IMR-90 (cell line): ENCODE results near the gene SLC12A8. TPM values are rescaled to one million over a fixed set of nuclear protein-coding genes. Genes with fewer than 3 reads are reported as not detected.

ENCODE experiments used
- ATAC-seq: fragments of 200-7000 bp; cut with Tn5 transposase; 2 replicates; pipeline ENCODE4 v1.9.1; 2020; ENCODE audit warnings: low read depth, mild to moderate bottlenecking, moderate library complexity
- BruUV-seq: library from RNA; stranded (reverse); fragments of 400-500 nt; replicated peaks from 2 replicates; lab custom pipeline; 2021; lab: Mats Ljungman, UMichigan
- CTCF ChIA-PET: fragments of 300-600 bp; formaldehyde crosslinking; extraction: SDS; loops from one replicate; lab custom pipeline; 2021; ENCODE audit warnings: antibody characterized with exemption; lab: Yijun Ruan, JAX
- POLR2A ChIA-PET: fragments of 300-600 bp; sonication (Branson Sonifier 250); formaldehyde crosslinking; loops from one replicate; lab custom pipeline; 2022; ENCODE audit warnings: antibody characterized with exemption; ENCODE audit not compliant: unreplicated experiment; lab: Charles Lee
- DNase-seq: peaks from one replicate; pipeline ENCODE4 v3.0.0; 2013
- H2AFZ ChIP-seq: replicated peaks from 2 replicates; pipeline ENCODE3; 2013; ENCODE audit warnings: low read length, mild to moderate bottlenecking; ENCODE audit not compliant: poor library complexity
- H2AK5ac ChIP-seq: 2 replicates; pipeline ENCODE4 v1.6.1; 2013; ENCODE audit warnings: low read depth, low read length, inconsistent platforms
- H2AK9ac ChIP-seq: replicated peaks from 2 replicates; pipeline ENCODE3; 2013; ENCODE audit warnings: mild to moderate bottlenecking, low read depth, low read length, moderate library complexity; ENCODE audit not compliant: poor library complexity
- H2BK120ac ChIP-seq: 2 replicates; pipeline ENCODE4 v1.6.1; 2013; ENCODE audit warnings: low read depth, low read length, inconsistent platforms
- H2BK15ac ChIP-seq: 3 replicates; pipeline ENCODE4 v1.6.1; 2013; ENCODE audit warnings: low read depth, low read length, inconsistent platforms
- H2BK20ac ChIP-seq: 2 replicates; pipeline ENCODE4 v1.6.1; 2013; ENCODE audit warnings: low read depth, mild to moderate bottlenecking, inconsistent platforms, low read length, moderate library complexity
- H2BK5ac ChIP-seq: 2 replicates; pipeline ENCODE4 v1.6.1; 2013; ENCODE audit warnings: mild to moderate bottlenecking, low read depth, low read length, inconsistent platforms; ENCODE audit not compliant: poor library complexity, severe bottlenecking
- H3K14ac ChIP-seq: replicated peaks from 2 replicates; pipeline ENCODE4 v1.6.1; 2013; ENCODE audit warnings: low read depth, low read length, inconsistent platforms
- H3K18ac ChIP-seq: 2 replicates; pipeline ENCODE4 v1.6.1; 2013; ENCODE audit warnings: low read depth, low read length, control low read depth
- H3K23ac ChIP-seq: 2 replicates; pipeline ENCODE4 v1.6.1; 2013; ENCODE audit warnings: low read depth, low read length, inconsistent platforms
- H3K27ac ChIP-seq: 2 replicates; pipeline ENCODE4 v1.5.1; 2013; ENCODE audit warnings: mild to moderate bottlenecking, control low read depth, low read length; ENCODE audit not compliant: insufficient read depth
- H3K27me3 ChIP-seq: 2 replicates; pipeline ENCODE4 v1.6.1; 2013; ENCODE audit warnings: low read length; ENCODE audit not compliant: control insufficient read depth, insufficient read depth
- H3K36me3 ChIP-seq: 2 replicates; pipeline ENCODE4 v1.6.1; 2013; ENCODE audit warnings: low read length, mixed read lengths; ENCODE audit not compliant: control insufficient read depth, insufficient read depth
- H3K4ac ChIP-seq: 2 replicates; pipeline ENCODE4 v1.6.1; 2013; ENCODE audit warnings: low read depth, low read length, inconsistent platforms
- H3K4me1 ChIP-seq: 2 replicates; pipeline ENCODE4 v1.6.1; 2013; ENCODE audit warnings: low read length, mixed read lengths; ENCODE audit not compliant: control insufficient read depth, insufficient read depth
- H3K4me2 ChIP-seq: 2 replicates; pipeline ENCODE4 v1.6.1; 2013; ENCODE audit warnings: low read depth, mild to moderate bottlenecking, control low read depth, low read length, moderate library complexity
- H3K4me3 ChIP-seq: 2 replicates; pipeline ENCODE4 v1.5.1; 2013; ENCODE audit warnings: low read depth, mild to moderate bottlenecking, control low read depth, low read length, moderate library complexity; ENCODE audit not compliant: insufficient read depth
- H3K56ac ChIP-seq: 2 replicates; pipeline ENCODE4 v1.6.1; 2013; ENCODE audit warnings: low read length, inconsistent platforms; ENCODE audit not compliant: insufficient read depth; ENCODE audit errors: extremely low read depth
- H3K79me1 ChIP-seq, 2 experiments: 2 replicates each; pipeline ENCODE4 v1.6.1; 2013; ENCODE audit warnings: low read length in 2 of 2, inconsistent platforms in 1 of 2, low read depth in 1 of 2
- H3K9ac ChIP-seq: 2 replicates; pipeline ENCODE4 v1.6.1; 2013; ENCODE audit warnings: low read depth, low read length, control low read depth
- H3K9me1 ChIP-seq: 2 replicates; pipeline ENCODE4 v1.6.1; 2013; ENCODE audit warnings: low read length, inconsistent platforms; ENCODE audit not compliant: insufficient read depth
- H3K9me3 ChIP-seq: 2 replicates; pipeline ENCODE4 v1.6.1; 2013; ENCODE audit warnings: low read length; ENCODE audit not compliant: control insufficient read depth, insufficient read depth
- H4K20me1 ChIP-seq: 2 replicates; pipeline ENCODE4 v1.6.1; 2013; ENCODE audit warnings: low read length, inconsistent platforms; ENCODE audit not compliant: insufficient read depth
- H4K5ac ChIP-seq: 2 replicates; pipeline ENCODE4 v1.6.1; 2013; ENCODE audit warnings: mild to moderate bottlenecking, low read depth, low read length, control low read depth
- H4K8ac ChIP-seq, 2 experiments: 2 replicates each; pipeline ENCODE4 v1.6.1; 2013; ENCODE audit warnings: low read depth in 2 of 2, low read length in 2 of 2, control low read depth in 1 of 2, inconsistent platforms in 1 of 2
- H4K91ac ChIP-seq: 2 replicates; pipeline ENCODE4 v1.6.1; 2013; ENCODE audit warnings: low read depth, low read length, inconsistent platforms; ENCODE audit not compliant: insufficient read depth
- MAZ ChIP-seq: IDR thresholded peaks from 2 replicates; pipeline ENCODE4 v1.6.1; 2012; ENCODE audit warnings: low read depth, mild to moderate bottlenecking, low read length, improper control_type of control experiment, moderate library complexity, borderline replicate concordance
- RCOR1 ChIP-seq: IDR thresholded peaks from 2 replicates; pipeline ENCODE4 v1.6.1; 2012; ENCODE audit warnings: mild to moderate bottlenecking, low read length, improper control_type of control experiment; ENCODE audit not compliant: insufficient replicate concordance
- WGBS, 2 experiments: methylation state at CpG; one replicate each; pipeline versions ENCODE4 v1.1.5 to v1.1.7; 2013; ENCODE audit warnings: missing lambda C conversion rate in 2 of 2; ENCODE audit not compliant: insufficient read length in 1 of 2; ENCODE audit errors: extremely low coverage in 2 of 2; 5-methylcytosine and 5-hydroxymethylcytosine counted together
- dilution Hi-C: fragments of 300-500 bp; cut with HindIII; formaldehyde crosslinking; loops from one replicate; pipeline ENCODE4 v1.14.3; 2018; ENCODE audit warnings: low sequenced_read_pairs; ENCODE audit not compliant: unreplicated experiment
- in situ Hi-C: fragments of 300-500 bp; cut with MboI; formaldehyde crosslinking; loops from 3 replicates; pipeline ENCODE4 v1.14.3; 2019; ENCODE audit warnings: low sequenced_read_pairs, inconsistent platforms, mixed read lengths
- intact Hi-C: fragments of 100-400 bp; cut with micrococcal nuclease; formaldehyde crosslinking; loops from 2 replicates; pipeline ENCODE4 v1.10.0; 2022
- polyA plus RNA-seq, 3 experiments: library from polyadenylated mRNA; depleted of rRNA; stranded (reverse); fragments of >200 nt; gene quantifications; 2 replicates each; pipeline ENCODE4 v1.2.3, GENCODE V29; 2012; ENCODE audit warnings: low replicate concordance in 1 of 3
- total RNA-seq: library from RNA; depleted of rRNA; stranded (reverse); fragments of >200 nt; gene quantifications from 2 replicates; pipeline ENCODE4 v1.2.3, GENCODE V29; 2012

SLC12A8 gene
- total and polyA plus RNA-seq, 2 of the 4 experiments (the other 2 are of a cell fraction) = 2.2 to 4.3 TPM

DNA sequence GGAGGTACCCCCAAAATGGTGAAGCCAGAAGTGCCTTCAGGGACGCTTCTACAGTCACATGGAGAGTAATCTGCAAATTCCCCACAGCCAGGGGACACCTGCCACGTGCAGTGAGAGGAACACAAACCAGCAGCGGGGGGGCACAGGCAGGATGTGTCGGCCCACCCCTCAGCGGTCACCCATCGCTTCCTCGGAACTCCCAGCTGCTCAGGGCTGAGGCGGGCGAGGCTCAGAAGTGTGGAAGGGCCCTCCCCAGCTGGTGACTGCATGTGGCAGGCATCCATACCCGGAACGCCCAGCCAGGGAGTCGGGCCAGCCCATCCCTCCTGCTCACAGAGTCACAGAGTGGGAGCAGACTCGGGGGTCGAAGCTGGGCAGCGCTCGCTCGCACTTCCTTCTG lies 63.7 kb downstream of the SLC12A8 start:
- Histone ChIP-seq H3K27ac (no peak overlapping the region), H3K9me1 (peaks cover 21% of the 10 kb centered on the region), H3K4me2 (no peak overlapping the region), H3K23ac (0 out of 2 replicates have a peak overlapping the region, but pooled peaks have one; percentile 26), H4K8ac (peak overlapping the region in 1 of 2 experiments; percentile 86; a peak in 3 of 4 replicates), H2BK5ac (peak overlapping the region; percentile 10), H2BK15ac (peak overlapping the region; percentile 61; the same call in 1 of the 3 replicates), H3K18ac (peak overlapping the region; percentile 58), H2AFZ (peak overlapping the region; percentile 84), H4K91ac (peak overlapping the region; percentile 78), H3K56ac (no peak overlapping the region; the same call in 1 of the 2 replicates), H3K4me1 (peaks cover 19% of the 10 kb centered on the region), H4K20me1 (no peaks in the 10 kb centered on the region), H3K4me3 (no peak overlapping the region), H3K4ac (peak overlapping the region; percentile 79), H2AK5ac (peak overlapping the region; percentile 92), H3K14ac (peak overlapping the region; percentile 14; the same call in 1 of the 2 replicates), H2BK120ac (peak overlapping the region; percentile 81), H2AK9ac (peak overlapping the region; percentile 57), H3K79me1 (no peaks in the 10 kb centered on the region), H3K27me3 (no peaks in the 10 kb centered on the region), H2BK20ac (peak overlapping the region; percentile 63; the same call in 1 of the 2 replicates), H3K9me3 (no peaks in the 10 kb centered on the region), H4K5ac (peak overlapping the region; percentile 36; the same call in 1 of the 2 replicates), H3K9ac (no peak overlapping the region), H3K36me3 (no peaks in the 10 kb centered on the region)
- ChIA-PET POLR2A (no interaction called here), CTCF (no interaction called here)
- ATAC-seq (peak; percentile 65), DNase-seq (peak; percentile 33)
- 20% methylated on average over 1 of the region's 17 CpGs; no CpG with 5 or more reads in 1 of the 2 experiments for WGBS, 2 experiments
- in situ Hi-C loops = no loop called here
- TF ChIP-seq RCOR1 (no peak), MAZ (peak; percentile 48; the same call in 1 of the 2 replicates)
- intact Hi-C loops = no loop called here
- dilution Hi-C loops = no loop called here
- no TSS peak for BruUV-seq
